GM12872 (cell line): ENCODE measurements around the gene ARHGEF4.

Experiments
- TF ChIP-seq, protein P1 (sequence below): IDR thresholded peaks from 3 replicates; pipeline ENCODE4 v1.5.1; 2011; ENCODE audit warnings: low read depth, mild to moderate bottlenecking, low read length, moderate library complexity; ENCODE audit not compliant: insufficient read depth

Gene ARHGEF4

GRCh38 chr2:131011486-131011885 lies 174.8 kb downstream of the ARHGEF4 start:
- TF ChIP-seq, protein P1, sequence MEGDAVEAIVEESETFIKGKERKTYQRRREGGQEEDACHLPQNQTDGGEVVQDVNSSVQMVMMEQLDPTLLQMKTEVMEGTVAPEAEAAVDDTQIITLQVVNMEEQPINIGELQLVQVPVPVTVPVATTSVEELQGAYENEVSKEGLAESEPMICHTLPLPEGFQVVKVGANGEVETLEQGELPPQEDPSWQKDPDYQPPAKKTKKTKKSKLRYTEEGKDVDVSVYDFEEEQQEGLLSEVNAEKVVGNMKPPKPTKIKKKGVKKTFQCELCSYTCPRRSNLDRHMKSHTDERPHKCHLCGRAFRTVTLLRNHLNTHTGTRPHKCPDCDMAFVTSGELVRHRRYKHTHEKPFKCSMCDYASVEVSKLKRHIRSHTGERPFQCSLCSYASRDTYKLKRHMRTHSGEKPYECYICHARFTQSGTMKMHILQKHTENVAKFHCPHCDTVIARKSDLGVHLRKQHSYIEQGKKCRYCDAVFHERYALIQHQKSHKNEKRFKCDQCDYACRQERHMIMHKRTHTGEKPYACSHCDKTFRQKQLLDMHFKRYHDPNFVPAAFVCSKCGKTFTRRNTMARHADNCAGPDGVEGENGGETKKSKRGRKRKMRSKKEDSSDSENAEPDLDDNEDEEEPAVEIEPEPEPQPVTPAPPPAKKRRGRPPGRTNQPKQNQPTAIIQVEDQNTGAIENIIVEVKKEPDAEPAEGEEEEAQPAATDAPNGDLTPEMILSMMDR, result no peak

- TF ChIP-seq, protein P1, result no peak
Observed at GRCh38 chr2:131014141-131014540, 177.4 kb downstream of the ARHGEF4 start.

- TF ChIP-seq, protein P1, result no peak
Observed at GRCh38 chr2:131015764-131016163, 179.1 kb downstream of the ARHGEF4 start.

DNA sequence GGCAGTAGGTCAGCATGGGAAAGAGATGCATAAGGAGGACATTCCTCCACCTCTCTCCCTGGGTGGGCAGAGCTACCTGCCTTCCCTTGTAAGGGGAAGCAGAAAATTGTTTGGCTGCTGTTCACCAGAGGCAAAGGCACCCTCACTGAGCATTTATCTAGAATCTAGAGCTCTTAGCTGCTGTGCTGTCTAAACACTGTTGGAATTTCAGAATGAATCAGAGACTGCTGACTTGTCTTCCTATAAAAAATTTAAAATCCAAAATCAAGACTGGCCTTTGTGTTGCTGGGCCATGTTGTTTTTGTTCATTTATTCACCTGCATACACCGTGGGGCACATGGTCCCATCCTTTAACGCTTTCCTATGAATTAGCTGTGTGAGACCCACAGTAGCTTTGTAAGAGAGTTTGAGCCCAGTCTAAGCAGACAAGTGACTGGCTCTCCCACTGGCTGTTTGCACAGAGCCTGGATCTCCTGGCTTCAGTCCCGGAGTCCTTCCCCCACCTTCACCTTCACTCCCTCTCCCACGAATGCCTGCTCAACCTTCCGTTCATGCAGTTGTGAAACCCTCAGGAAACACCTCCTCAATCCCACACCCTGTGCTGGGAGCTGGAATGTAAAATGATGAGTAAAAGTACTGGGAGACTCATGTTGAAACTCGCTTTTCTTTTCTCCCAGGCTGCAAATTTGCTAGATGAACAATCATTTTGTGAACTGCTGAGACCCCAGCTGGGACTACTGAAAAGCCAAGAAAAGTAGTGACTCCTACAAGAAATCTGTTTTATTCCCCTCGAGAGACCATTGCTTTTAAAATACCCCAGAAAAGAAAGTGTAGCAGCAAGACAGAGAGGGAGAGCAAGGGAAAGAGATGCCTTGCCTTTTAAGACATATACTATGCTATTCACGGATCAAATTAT lies 180.4 kb downstream of the ARHGEF4 start:
- TF ChIP-seq, protein P1, result no peak

DNA sequence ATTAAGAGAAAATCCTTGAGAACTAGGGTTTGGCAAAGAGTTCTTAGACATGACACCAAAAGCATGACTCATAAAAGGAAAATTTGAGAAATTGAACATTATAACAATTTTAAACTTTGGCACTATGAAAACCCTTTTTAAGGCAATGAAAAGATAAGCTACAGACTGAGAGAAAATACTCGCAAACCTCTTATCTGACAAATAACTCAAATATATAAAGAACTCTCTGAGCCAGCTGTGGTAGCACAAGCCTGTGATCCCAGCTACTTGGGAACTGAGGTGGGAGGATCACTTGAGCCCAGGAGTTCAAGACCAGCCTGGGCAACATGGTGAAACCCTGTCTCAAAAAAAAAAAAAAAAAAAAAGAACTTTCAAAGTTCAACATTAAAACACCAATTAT lies 186.0 kb downstream of the ARHGEF4 start:
- TF ChIP-seq, protein P1, result no peak

- TF ChIP-seq, protein P1, result no peak
Observed at GRCh38 chr2:131023758-131024157, 187.0 kb downstream of the ARHGEF4 start.

- TF ChIP-seq, protein P1, result no peak
Observed at GRCh38 chr2:131026919-131027318, 190.2 kb downstream of the ARHGEF4 start.
